Suprapubic skin (tissue), 4 donors: ENCODE measurements around the gene AXDND1. TPM values are rescaled to one million over a fixed set of nuclear protein-coding genes. Genes with fewer than 3 reads are reported as not detected.
"Not testable (repeated sequence)": the region's sequence is repeated elsewhere in the genome, so short reads cannot be mapped to it uniquely, and the experiment has no call there.

Experiments used
- DNase-seq, 2 donors: peaks; one replicate each; pipeline ENCODE4 v3.0.0-alpha.2; 2019; ENCODE audit warnings: low spot score in 2 of 2
- H3K27ac ChIP-seq: fragments of 200-600 bp; sonication (generic); one replicate; pipeline ENCODE4 v1.5.1; 2019
- H3K27me3 ChIP-seq: fragments of 200-600 bp; sonication (generic); one replicate; pipeline ENCODE4 v1.5.1; 2019
- H3K36me3 ChIP-seq: fragments of 200-600 bp; sonication (generic); one replicate; pipeline ENCODE4 v1.5.1; 2019
- H3K4me1 ChIP-seq: fragments of 200-600 bp; sonication (generic); one replicate; pipeline ENCODE4 v1.5.1; 2019
- H3K4me3 ChIP-seq: fragments of 200-600 bp; sonication (generic); one replicate; pipeline ENCODE4 v1.5.1; 2019; ENCODE audit warnings: mild to moderate bottlenecking
- H3K9me3 ChIP-seq: fragments of 200-600 bp; sonication (generic); one replicate; pipeline ENCODE4 v1.5.1; 2019
- EP300 ChIP-seq: sonication (generic); formaldehyde crosslinking; IDR thresholded peaks from one replicate; pipeline ENCODE4 v1.6.1; 2017; ENCODE audit warnings: antibody characterized with exemption
- POLR2A ChIP-seq, 2 donors: fragments of 450-650 bp; IDR thresholded peaks; one replicate each; pipeline ENCODE4 v1.6.1; 2017; ENCODE audit warnings: antibody characterized with exemption in 2 of 2, mild to moderate bottlenecking in 2 of 2, moderate library complexity in 2 of 2
- POLR2AphosphoS5 ChIP-seq, 3 donors: sonication (generic); formaldehyde crosslinking; IDR thresholded peaks; one replicate each; pipeline ENCODE4 v1.6.1; 2017; ENCODE audit warnings: antibody characterized with exemption in 3 of 3
- WGBS: methylation state at CpG from one replicate; pipeline ENCODE4 v1.1.5; 2018; 5-methylcytosine and 5-hydroxymethylcytosine counted together
- total RNA-seq, 4 donors: library from RNA; depleted of rRNA; stranded (reverse); fragments of >200 nt; gene quantifications; one replicate each; pipeline ENCODE4 v1.1.0, GENCODE V29; 2016
- TF ChIP-seq, protein P1 (sequence below), 2 donors: fragments of 200-600 bp in 1 of 2; fragments of 450-650 bp in 1 of 2; sonication (generic) in 1 of 2; IDR thresholded peaks; one replicate each; pipeline ENCODE4 v1.5.1; 2016 to 2019; ENCODE audit warnings: antibody characterized with exemption in 2 of 2, mild to moderate bottlenecking in 1 of 2, moderate library complexity in 1 of 2

The AXDND1 gene
- total RNA-seq, 4 donors from 2014 or later, result 1.3 TPM; not detected in 3

DNA sequence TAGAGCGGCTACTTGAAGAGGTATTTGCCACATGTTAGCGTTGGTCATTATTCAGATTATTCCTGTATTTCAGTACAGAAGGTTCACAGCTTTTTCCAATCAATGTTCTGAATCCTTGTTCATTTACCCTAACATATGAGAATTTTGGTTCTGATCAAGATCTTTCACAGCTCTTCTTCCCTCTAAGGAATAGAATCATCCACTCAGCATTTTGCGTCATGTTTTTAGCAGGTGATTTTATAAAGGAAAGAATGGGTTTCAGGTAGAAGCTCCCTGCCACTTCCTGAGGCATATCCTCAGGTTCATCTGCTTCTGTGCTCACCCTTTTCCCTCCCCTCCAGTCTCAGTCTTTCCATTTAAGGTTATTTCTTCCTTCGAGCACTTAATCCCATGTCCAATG lies 143.6 kb downstream of the AXDND1 start:
- H3K9me3 ChIP-seq, result no peaks in the 10 kb centered on the region
- TF ChIP-seq, protein P1, sequence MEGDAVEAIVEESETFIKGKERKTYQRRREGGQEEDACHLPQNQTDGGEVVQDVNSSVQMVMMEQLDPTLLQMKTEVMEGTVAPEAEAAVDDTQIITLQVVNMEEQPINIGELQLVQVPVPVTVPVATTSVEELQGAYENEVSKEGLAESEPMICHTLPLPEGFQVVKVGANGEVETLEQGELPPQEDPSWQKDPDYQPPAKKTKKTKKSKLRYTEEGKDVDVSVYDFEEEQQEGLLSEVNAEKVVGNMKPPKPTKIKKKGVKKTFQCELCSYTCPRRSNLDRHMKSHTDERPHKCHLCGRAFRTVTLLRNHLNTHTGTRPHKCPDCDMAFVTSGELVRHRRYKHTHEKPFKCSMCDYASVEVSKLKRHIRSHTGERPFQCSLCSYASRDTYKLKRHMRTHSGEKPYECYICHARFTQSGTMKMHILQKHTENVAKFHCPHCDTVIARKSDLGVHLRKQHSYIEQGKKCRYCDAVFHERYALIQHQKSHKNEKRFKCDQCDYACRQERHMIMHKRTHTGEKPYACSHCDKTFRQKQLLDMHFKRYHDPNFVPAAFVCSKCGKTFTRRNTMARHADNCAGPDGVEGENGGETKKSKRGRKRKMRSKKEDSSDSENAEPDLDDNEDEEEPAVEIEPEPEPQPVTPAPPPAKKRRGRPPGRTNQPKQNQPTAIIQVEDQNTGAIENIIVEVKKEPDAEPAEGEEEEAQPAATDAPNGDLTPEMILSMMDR (IDR thresholded peaks at IDR 0.05), result no peak
- no peak for TF ChIP-seq POLR2AphosphoS5 (IDR thresholded peaks at IDR 0.05)
- TF ChIP-seq POLR2A (IDR thresholded peaks at IDR 0.05), result no peak
- no peak for TF ChIP-seq EP300
- WGBS, result 93% methylated on average over 4 of the region's 4 CpGs
- no peaks in the 10 kb centered on the region for H3K4me1 ChIP-seq
- DNase-seq, result no peak
- no peaks in the 10 kb centered on the region for H3K27me3 ChIP-seq
- H3K4me3 ChIP-seq, result no peak overlapping the region
- H3K27ac ChIP-seq, result no peak overlapping the region
- H3K36me3 ChIP-seq, result no peaks in the 10 kb centered on the region

DNA sequence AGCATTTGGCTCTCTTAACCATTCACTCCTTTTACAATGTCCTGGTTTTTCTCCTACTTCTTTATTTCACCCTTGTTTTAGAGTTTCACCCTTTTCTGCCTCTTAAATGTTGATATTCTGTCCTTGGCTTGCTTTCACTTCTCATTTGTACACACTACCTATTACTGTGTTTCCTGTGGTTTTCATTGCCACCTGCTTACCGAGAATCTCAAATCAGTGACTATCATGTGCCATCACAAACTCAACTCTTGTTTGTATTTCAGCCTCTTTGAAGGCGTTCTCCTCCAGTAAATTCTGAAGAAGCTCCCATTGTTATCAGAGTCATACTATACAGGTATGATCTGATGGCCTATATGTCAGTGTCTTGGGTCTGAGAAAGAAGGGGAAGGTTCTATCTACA lies 144.3 kb downstream of the AXDND1 start:
- Histone ChIP-seq H3K27me3 (no peaks in the 10 kb centered on the region), H3K27ac (no peak overlapping the region), H3K36me3 (no peaks in the 10 kb centered on the region), H3K4me1 (no peaks in the 10 kb centered on the region), H3K4me3 (no peak overlapping the region), H3K9me3 (no peaks in the 10 kb centered on the region)
- no peak for DNase-seq
- WGBS, result 44% methylated on average over 2 of the region's 2 CpGs
- no peak for TF ChIP-seq EP300
- no peak for TF ChIP-seq POLR2AphosphoS5 (IDR thresholded peaks at IDR 0.05)
- no peak for TF ChIP-seq POLR2A (IDR thresholded peaks at IDR 0.05)
- TF ChIP-seq, protein P1 (IDR thresholded peaks at IDR 0.05), result no peak

DNA sequence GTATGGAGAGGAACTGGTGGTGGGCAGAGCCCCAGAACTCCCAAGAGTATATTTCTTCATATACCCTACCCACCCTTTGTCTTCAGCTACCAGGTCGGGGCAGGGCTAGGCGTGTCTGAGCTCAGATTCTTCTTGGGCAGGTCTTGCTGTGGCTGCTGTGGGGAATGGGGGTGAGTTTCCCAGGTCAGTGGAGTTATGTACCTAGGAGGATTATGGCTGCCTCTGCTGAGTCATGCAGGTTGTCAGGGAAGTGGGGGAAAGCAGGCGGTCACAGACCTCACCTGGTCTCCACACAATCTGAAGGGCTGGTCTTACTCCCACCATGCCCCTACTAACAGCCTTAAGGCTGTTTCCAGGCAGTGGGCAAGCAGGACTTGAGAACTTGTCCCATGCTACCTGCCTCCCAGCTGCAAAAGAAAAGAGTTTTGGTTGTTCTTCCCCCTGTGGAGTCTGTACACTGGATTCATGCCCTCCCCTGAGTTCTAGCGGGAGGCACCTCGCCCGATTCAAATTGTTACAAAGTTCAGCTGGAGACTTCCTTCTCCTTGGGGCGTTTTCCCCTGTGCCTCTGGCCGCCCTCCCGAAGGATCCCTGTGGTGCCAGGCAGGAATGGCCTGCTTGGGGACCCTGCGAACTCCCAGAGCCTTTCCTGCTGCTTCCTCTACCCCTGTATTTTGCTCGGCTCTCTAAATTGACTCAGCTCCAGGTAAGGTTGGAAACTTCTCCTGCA lies 151.4 kb downstream of the AXDND1 start:
- Histone ChIP-seq H3K4me3 (no peak overlapping the region), H3K9me3 (no peaks in the 10 kb centered on the region), H3K27ac (no peak overlapping the region), H3K36me3 (no peaks in the 10 kb centered on the region), H3K4me1 (no peaks in the 10 kb centered on the region), H3K27me3 (no peaks in the 10 kb centered on the region)
- 67% methylated on average over 9 of the region's 11 CpGs for WGBS
- no peak for DNase-seq
- TF ChIP-seq POLR2A (IDR thresholded peaks at IDR 0.05) (no peak), POLR2AphosphoS5 (IDR thresholded peaks at IDR 0.05) (no peak), EP300 (no peak)
- TF ChIP-seq, protein P1 (IDR thresholded peaks at IDR 0.05), result no peak

DNA sequence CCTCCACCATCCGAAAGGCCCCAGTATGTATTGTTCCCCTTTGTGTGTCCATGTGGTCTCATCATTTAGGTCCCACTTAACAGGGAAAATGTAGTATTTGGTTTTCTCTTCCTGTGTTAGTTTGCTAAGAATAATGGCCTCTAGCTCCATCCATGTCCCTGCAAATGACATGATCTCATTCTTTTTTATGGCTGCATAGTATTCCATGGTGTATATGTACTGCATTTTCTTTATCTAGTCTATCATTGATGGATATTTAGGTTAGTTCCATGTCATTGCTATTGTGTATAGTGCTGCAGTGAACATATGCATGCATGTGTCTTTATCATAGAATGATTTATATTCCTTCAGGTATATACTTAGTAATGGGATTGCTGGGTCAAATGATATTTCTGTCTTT lies 152.8 kb downstream of the AXDND1 start:
- not testable (repeated sequence) for H3K36me3 ChIP-seq, H3K9me3 ChIP-seq, DNase-seq, H3K27me3 ChIP-seq, H3K27ac ChIP-seq, H3K4me1 ChIP-seq, H3K4me3 ChIP-seq
- 100% methylated on average over 1 of the region's 1 CpG for WGBS

DNA sequence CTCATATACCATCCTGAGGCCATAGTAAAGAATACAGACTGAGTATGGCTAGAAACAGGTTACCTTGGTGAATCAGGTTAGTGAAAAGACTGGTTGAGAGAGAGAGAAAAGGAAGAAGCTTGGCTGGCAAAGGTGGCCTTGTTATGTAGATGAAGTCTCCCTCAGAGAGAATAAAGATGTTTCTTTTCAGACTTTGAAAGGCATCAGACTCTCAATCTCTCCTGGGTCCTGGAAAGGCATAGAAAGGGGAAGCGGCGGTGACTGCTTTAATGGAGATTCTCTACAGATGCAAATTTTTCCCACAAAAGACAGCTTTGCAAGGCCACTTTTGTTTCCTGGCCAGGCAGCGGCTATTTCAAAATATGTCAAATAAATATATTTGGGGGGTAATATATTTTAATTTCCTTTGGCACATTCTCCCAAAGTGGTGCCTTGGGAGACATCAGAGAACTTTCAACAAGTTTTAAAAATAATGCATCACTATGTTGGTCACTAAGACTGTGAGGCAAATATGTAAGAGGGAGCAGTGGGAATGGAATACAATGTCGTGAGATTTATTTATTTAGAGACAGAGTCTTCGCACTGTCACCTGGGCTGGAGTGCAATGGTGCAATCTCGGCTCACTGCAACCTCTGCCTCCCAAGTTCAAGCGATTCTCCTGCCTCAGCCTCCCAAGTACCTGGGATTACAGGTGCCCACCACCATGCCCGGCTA lies 163.9 kb downstream of the AXDND1 start:
- TF ChIP-seq POLR2AphosphoS5 (IDR thresholded peaks at IDR 0.05), result no peak
- TF ChIP-seq POLR2A (IDR thresholded peaks at IDR 0.05), result no peak
- no peak for TF ChIP-seq EP300
- TF ChIP-seq, protein P1 (IDR thresholded peaks at IDR 0.05), result no peak
- 76% methylated on average over 8 of the region's 8 CpGs for WGBS

More for the DNA sequence above, 163.9 kb downstream of the AXDND1 start:
- Histone ChIP-seq H3K4me3 (no peak overlapping the region), H3K36me3 (no peaks in the 10 kb centered on the region), H3K9me3 (no peaks in the 10 kb centered on the region), H3K27ac (no peak overlapping the region), H3K4me1 (no peaks in the 10 kb centered on the region), H3K27me3 (no peaks in the 10 kb centered on the region)
- DNase-seq, result no peak
